AG09309 (cell line): ENCODE measurements around the gene CMBL.
"Not testable (repeated sequence)": the region's sequence is repeated elsewhere in the genome, so short reads cannot be mapped to it uniquely, and the experiment has no call there.

Experiments used
- DNase-seq: peaks from one replicate; pipeline ENCODE4 v3.0.0-alpha.2; 2010; ENCODE audit warnings: low read depth
- H3K4me3 ChIP-seq: 2 replicates; pipeline ENCODE4 v1.5.1; 2011; ENCODE audit warnings: mild to moderate bottlenecking, low read depth, low read length, moderate library complexity; ENCODE audit not compliant: control insufficient read depth
- CTCF ChIP-seq: IDR thresholded peaks from 2 replicates; pipeline ENCODE4 v1.5.1; 2011; ENCODE audit warnings: mild to moderate bottlenecking, low read depth, low read length, inconsistent platforms; ENCODE audit not compliant: insufficient read depth, control insufficient read depth; ENCODE audit errors: missing control alignments

The CMBL gene

GRCh38 chr5:10317825-10318682 lies 10.4 kb upstream of the CMBL start:
- H3K4me3 ChIP-seq: no peak overlapping the region
- no peak for DNase-seq

GRCh38 chr5:10315824-10316509 lies 8.3 kb upstream of the CMBL start:
- H3K4me3 ChIP-seq: no peak overlapping the region
- TF ChIP-seq CTCF: no peak
- DNase-seq: no peak

More at GRCh38 chr5:10317825-10318682, 10.4 kb upstream of the CMBL start:
- no peak for TF ChIP-seq CTCF

GRCh38 chr5:10315201-10315600 lies 7.5 kb upstream of the CMBL start:
- no peak overlapping the region for H3K4me3 ChIP-seq
- DNase-seq: no peak
- TF ChIP-seq CTCF: no peak

- no peak for DNase-seq
- no peak overlapping the region for H3K4me3 ChIP-seq
- TF ChIP-seq CTCF: no peak
Measured at GRCh38 chr5:10311595-10312425, 4.1 kb upstream of the CMBL start.

- not testable (repeated sequence) for DNase-seq
Measured at GRCh38 chr5:10310835-10311570, 3.3 kb upstream of the CMBL start.

GRCh38 chr5:10310066-10310779 lies 2.5 kb upstream of the CMBL start:
- no peak for TF ChIP-seq CTCF
- H3K4me3 ChIP-seq: no peak overlapping the region
- DNase-seq: no peak

More at GRCh38 chr5:10310835-10311570, 3.3 kb upstream of the CMBL start:
- H3K4me3 ChIP-seq: not testable (repeated sequence)
